Brain microvascular endothelial cell (primary cell): ENCODE measurements around the gene CELF6.
A peak's percentile ranks its signal among the peaks of the same experiment; 100 is the strongest.

Experiments used
- DNase-seq: peaks from one replicate; pipeline ENCODE4 v3.0.0-alpha.2; 2020
- H3K27ac ChIP-seq: fragments of 250-450 bp; sonication (Bioruptor Pico); 2 replicates; pipeline ENCODE4 v1.5.1; 2020; ENCODE audit warnings: mild to moderate bottlenecking, moderate library complexity
- H3K27me3 ChIP-seq: fragments of 250-450 bp; sonication (Bioruptor Pico); replicated peaks from 2 replicates; pipeline ENCODE4 v1.5.1; 2020; ENCODE audit warnings: mild to moderate bottlenecking
- H3K36me3 ChIP-seq: fragments of 250-450 bp; sonication (Bioruptor Pico); replicated peaks from 2 replicates; pipeline ENCODE4 v1.5.1; 2020; ENCODE audit warnings: mild to moderate bottlenecking
- H3K4me3 ChIP-seq: 2 replicates; pipeline ENCODE4 v1.5.1; 2011; ENCODE audit warnings: low read depth, mild to moderate bottlenecking, control low read depth, low read length, moderate library complexity
- in situ Hi-C: cut with HindIII; loops from 2 replicates; pipeline ENCODE4 v1.10.0; 2017; ENCODE audit warnings: low sequenced_read_pairs, low pct_ligation_motif_present
- TF ChIP-seq, protein P1 (sequence below): IDR thresholded peaks from 2 replicates; pipeline ENCODE4 v1.5.1; 2011; ENCODE audit warnings: low read depth, mild to moderate bottlenecking, moderate library complexity, low read length, control low read depth, inconsistent platforms; ENCODE audit errors: missing control alignments

Gene CELF6

DNA sequence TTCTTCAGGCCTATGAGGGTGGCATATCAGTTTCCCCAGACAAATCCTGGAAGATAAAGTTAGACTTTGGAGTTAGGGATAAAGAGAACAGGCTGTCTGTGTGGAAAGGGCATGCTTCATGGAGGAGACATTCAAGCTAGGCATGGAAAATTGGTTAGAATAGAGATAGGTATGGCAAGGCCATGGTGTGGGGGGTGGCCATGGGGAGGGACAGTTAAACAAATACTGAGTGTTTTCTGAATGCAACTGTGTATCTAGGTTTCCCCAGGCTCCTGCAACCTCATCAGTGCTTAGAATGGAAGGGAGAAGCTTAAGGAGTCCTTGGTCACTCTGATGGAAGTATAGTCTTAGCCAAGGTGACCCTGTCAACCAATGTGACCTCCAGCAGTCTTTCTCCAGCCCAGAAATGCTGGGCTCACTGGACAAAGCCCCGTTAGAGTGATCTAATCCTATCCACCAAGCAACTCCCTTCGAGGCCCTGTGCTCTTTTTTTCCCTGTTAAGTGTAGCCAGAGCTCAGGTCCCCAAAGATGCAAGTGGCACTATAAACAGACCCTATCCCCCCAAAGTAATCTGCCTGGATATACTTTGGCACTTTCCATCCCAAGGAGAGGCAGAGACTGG is 83.5 kb downstream of the CELF6 start:
- in situ Hi-C loops, result no loop called here

DNA sequence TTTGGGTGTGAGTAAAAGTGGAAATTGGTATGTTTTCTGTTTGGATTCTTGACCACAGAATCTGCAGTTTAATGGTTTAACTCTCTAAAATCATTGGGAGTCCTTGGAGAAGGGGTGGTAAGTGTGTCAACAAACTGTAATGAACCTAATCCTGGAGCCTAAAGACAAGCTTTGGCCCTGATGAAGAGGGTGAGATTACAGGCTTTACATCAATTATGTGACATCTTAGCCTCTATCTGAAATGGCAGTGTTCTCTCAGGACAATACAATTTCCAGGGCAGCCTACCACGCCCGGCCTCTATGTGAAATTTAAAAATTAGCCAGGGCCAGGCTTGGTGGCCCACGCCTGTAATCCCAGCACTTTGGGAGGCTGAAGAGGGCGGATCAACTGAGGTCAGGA is 84.7 kb downstream of the CELF6 start:
- H3K27me3 ChIP-seq, result no peaks in the 10 kb centered on the region
- H3K4me3 ChIP-seq, result no peak overlapping the region
- in situ Hi-C loops, result no loop called here
- no peak overlapping the region for H3K27ac ChIP-seq
- no peaks in the 10 kb centered on the region for H3K36me3 ChIP-seq
- TF ChIP-seq, protein P1, sequence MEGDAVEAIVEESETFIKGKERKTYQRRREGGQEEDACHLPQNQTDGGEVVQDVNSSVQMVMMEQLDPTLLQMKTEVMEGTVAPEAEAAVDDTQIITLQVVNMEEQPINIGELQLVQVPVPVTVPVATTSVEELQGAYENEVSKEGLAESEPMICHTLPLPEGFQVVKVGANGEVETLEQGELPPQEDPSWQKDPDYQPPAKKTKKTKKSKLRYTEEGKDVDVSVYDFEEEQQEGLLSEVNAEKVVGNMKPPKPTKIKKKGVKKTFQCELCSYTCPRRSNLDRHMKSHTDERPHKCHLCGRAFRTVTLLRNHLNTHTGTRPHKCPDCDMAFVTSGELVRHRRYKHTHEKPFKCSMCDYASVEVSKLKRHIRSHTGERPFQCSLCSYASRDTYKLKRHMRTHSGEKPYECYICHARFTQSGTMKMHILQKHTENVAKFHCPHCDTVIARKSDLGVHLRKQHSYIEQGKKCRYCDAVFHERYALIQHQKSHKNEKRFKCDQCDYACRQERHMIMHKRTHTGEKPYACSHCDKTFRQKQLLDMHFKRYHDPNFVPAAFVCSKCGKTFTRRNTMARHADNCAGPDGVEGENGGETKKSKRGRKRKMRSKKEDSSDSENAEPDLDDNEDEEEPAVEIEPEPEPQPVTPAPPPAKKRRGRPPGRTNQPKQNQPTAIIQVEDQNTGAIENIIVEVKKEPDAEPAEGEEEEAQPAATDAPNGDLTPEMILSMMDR, result no peak
- no peak for DNase-seq

More for the DNA sequence above, 83.5 kb downstream of the CELF6 start:
- Histone ChIP-seq H3K36me3 (peaks cover 9% of the 10 kb centered on the region), H3K27ac (peak overlapping the region; percentile 95), H3K27me3 (no peaks in the 10 kb centered on the region), H3K4me3 (peak overlapping the region; percentile 50)
- TF ChIP-seq, protein P1, result no peak
- DNase-seq, result no peak
